ENCODE results near the gene ZNF598.

DNA sequence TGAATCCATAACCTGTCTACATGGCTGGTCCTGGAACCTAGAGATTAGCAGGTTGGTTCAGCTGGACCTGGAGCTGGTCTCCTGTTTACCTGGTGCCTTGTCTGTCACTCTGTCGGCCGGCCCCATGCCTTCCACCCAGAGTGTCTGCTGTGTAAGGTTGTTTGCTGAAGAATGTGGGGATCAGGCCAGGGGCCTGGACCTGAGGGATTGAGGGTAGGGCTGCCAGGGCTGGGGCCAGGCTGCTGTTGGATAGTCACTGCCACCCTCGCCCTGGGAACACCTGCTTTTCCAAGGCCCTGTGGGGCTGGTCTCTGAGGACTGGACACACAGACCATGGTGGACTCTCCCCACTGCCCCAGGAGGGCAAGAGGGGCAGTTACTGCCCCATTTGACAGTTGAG lies 18.5 kb upstream of the ZNF598 start:
- TF ChIP-seq, protein P1, sequence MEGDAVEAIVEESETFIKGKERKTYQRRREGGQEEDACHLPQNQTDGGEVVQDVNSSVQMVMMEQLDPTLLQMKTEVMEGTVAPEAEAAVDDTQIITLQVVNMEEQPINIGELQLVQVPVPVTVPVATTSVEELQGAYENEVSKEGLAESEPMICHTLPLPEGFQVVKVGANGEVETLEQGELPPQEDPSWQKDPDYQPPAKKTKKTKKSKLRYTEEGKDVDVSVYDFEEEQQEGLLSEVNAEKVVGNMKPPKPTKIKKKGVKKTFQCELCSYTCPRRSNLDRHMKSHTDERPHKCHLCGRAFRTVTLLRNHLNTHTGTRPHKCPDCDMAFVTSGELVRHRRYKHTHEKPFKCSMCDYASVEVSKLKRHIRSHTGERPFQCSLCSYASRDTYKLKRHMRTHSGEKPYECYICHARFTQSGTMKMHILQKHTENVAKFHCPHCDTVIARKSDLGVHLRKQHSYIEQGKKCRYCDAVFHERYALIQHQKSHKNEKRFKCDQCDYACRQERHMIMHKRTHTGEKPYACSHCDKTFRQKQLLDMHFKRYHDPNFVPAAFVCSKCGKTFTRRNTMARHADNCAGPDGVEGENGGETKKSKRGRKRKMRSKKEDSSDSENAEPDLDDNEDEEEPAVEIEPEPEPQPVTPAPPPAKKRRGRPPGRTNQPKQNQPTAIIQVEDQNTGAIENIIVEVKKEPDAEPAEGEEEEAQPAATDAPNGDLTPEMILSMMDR (IDR thresholded peaks at IDR 0.05; ENCODE audit: low read depth, low read length, poor library complexity, severe bottlenecking), result no peak
- TF ChIP-seq EZH2phosphoT487 (IDR thresholded peaks at IDR 0.05; ENCODE audit: borderline replicate concordance, low read length), result no peak
